ENCODE measurements around the gene SRGAP1.
"Not testable (repeated sequence)": the region's sequence is repeated elsewhere in the genome, so short reads cannot be mapped to it uniquely, and the experiment has no call there.

SRGAP1 gene

DNA sequence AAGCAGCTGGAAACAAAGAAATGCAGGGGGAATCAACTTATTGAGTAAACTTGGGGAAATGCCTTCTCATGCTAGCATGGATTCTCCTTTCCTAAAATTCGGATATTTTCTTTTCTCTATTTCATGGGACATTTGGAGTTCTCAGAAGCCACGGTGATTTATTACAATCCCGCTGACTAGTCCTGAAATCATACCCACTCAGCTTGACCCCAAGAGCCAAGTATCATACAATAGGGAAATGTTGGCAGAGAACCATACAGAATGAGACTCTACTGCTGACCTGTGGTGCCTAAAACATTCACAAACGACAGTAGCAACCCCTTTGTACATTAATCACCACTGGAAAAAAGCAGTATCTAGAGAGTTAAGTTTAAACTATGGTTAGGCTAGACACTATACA, 265.2 kb downstream of the SRGAP1 start:
- H3K4me1 Mint-ChIP-seq: no peaks in the 10 kb centered on the region
- ATAC-seq (no peak), DNase-seq (no peak)
- H3K27me3 Mint-ChIP-seq: peaks cover 3% of the 10 kb centered on the region
- H3K36me3 Mint-ChIP-seq (ENCODE audit: low read depth): no peaks in the 10 kb centered on the region
- no peak overlapping the region for H3K27ac Mint-ChIP-seq
- no peak overlapping the region for H3K4me3 Mint-ChIP-seq
- no peaks in the 10 kb centered on the region for H3K9me3 Mint-ChIP-seq

DNA sequence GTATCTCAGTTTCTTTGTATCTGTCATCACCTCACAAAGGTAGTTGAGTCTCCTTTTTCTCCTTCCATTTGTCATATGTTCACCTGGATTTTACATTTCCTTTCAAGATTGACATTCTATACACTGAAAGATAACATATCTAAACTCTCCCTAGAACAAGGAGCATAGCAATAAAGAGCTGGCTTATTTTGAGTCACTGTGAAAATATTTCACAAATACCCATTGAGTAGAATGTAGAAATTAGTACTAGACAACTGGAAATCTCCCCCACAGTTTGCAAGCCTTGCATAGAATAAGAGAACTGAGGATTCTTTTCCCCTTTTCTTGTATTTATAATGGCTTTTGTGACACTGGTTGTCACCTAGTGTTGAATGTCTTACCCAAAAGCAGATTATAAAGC, 266.4 kb downstream of the SRGAP1 start:
- H3K4me3 Mint-ChIP-seq: no peak overlapping the region
- H3K4me1 Mint-ChIP-seq: no peaks in the 10 kb centered on the region
- DNase-seq (no peak), ATAC-seq (no peak)
- H3K27me3 Mint-ChIP-seq: peaks cover 2% of the 10 kb centered on the region
- H3K9me3 Mint-ChIP-seq: no peaks in the 10 kb centered on the region
- no peaks in the 10 kb centered on the region for H3K36me3 Mint-ChIP-seq (ENCODE audit: low read depth)
- no peak overlapping the region for H3K27ac Mint-ChIP-seq

DNA sequence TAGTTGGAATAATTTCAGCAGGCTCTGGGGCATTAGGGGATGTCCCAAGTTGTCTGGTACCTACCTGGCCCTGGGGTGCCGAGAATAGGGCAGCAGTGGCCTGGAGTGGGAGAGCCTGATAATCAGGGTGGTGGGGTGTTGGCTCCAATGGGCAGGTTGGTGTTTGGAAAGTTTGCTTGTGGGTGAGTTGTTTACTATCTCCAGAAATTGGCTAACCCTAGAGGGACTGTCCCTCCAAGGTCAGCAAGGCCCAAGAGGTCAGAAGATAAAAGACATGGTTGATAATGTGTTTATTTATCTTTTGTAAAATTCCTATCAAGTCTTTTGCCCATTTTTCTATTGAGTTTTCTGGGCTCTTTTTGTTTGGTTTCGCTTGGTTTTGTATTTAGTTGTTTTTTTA, 272.5 kb downstream of the SRGAP1 start:
- Mint-ChIP-seq H3K27ac (no peak overlapping the region), H3K4me3 (no peak overlapping the region)
- no peak for DNase-seq

DNA sequence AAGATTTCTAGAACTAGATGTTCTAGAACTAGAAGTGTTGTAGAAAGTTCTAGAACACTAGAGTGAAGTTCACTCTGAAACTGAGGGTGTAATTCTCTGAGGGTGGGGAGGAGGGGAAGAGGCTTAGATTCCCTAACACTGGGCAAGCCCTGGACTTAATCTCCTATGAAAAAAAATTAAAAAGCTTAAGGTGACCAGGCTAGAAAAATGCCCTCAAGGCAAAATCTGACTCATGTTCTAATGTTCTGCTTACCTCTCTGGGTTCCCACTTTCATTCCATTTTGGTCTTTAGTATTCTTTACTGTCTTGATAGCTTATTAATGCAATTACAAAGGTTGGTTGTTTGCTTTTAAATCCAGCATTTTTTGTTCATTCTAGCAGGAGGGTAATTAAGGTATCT, 276.1 kb downstream of the SRGAP1 start:
- DNase-seq (no peak), ATAC-seq (no peak)
- Mint-ChIP-seq H3K36me3 (ENCODE audit: low read depth) (no peaks in the 10 kb centered on the region), H3K9me3 (no peaks in the 10 kb centered on the region), H3K4me1 (no peaks in the 10 kb centered on the region), H3K27me3 (peaks cover 11% of the 10 kb centered on the region), H3K4me3 (no peak overlapping the region), H3K27ac (no peak overlapping the region)

More for the DNA sequence above, 272.5 kb downstream of the SRGAP1 start:
- Mint-ChIP-seq H3K36me3 (ENCODE audit: low read depth) (no peaks in the 10 kb centered on the region), H3K4me1 (no peaks in the 10 kb centered on the region), H3K9me3 (no peaks in the 10 kb centered on the region), H3K27me3 (peaks cover 11% of the 10 kb centered on the region)
- ATAC-seq: no peak

DNA sequence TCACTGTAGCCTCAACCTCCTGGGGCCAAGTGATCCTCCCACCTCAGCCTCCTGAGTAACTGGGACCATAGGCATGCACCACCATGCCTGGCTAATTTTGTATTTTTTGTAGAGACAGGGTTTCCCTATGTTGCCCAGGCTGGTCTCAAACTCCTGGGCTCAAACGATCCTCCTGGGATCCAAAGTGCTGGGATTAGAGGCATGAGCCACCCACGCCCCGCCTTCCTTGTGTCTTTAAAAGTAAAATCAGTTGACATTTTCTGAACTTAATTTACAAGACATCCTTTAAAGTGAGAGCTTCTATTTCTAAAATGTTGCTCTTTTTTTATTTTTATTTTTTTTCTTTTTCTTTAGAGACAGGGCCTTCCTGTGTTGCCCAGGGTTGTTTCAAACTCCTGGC, 276.6 kb downstream of the SRGAP1 start:
- not testable (repeated sequence) for DNase-seq; H3K4me1 Mint-ChIP-seq; ATAC-seq; H3K9me3 Mint-ChIP-seq; H3K36me3 Mint-ChIP-seq (ENCODE audit: low read depth); H3K27ac Mint-ChIP-seq; H3K4me3 Mint-ChIP-seq
- H3K27me3 Mint-ChIP-seq: peaks cover 11% of the 10 kb centered on the region

DNA sequence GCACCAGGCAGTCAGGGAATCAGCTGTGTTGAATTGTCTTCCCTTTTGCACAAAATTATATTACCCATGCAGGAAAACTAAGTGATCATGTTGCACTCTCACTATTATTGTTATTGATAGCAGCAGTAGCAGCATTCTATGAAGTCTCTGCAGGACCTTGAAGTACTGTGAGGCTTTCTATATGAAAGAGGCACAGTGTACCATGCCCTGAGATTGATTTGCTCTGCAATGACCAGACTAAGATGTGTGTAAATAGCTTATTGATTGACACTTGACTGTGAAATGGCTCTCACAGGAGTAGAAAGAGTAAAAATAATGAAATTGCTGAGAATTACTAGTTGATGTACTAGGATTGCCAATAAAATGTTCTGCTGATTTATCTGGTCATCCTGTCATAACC, 277.7 kb downstream of the SRGAP1 start:
- no peaks in the 10 kb centered on the region for H3K9me3 Mint-ChIP-seq
- ATAC-seq: no peak
- H3K4me1 Mint-ChIP-seq: no peaks in the 10 kb centered on the region
- no peak overlapping the region for H3K27ac Mint-ChIP-seq
- H3K27me3 Mint-ChIP-seq: peaks cover 11% of the 10 kb centered on the region
- no peaks in the 10 kb centered on the region for H3K36me3 Mint-ChIP-seq (ENCODE audit: low read depth)
- DNase-seq: no peak
- H3K4me3 Mint-ChIP-seq: no peak overlapping the region

DNA sequence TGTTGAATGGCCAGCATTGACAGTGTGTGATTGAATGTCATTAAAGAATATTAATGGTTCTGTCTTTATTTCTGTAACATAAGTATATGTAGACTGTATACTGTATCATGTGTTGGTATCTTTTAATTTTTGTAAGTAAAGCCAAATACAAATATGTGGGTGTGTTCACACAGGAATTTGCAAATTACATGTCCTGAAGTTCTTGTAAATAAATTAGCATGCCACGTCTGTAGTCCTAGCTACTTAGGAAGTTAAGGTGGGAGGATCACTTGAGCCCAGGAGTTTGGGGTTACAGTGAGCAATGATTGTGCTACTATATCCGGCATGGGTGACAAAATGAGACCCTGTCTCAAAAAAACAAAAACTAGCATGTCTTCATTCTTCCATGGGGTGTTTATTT, 278.5 kb downstream of the SRGAP1 start:
- Mint-ChIP-seq H3K36me3 (ENCODE audit: low read depth) (no peaks in the 10 kb centered on the region), H3K4me1 (no peaks in the 10 kb centered on the region), H3K4me3 (no peak overlapping the region), H3K9me3 (no peaks in the 10 kb centered on the region), H3K27ac (no peak overlapping the region), H3K27me3 (peaks cover 8% of the 10 kb centered on the region)
- no peak for DNase-seq
- ATAC-seq: no peak

DNA sequence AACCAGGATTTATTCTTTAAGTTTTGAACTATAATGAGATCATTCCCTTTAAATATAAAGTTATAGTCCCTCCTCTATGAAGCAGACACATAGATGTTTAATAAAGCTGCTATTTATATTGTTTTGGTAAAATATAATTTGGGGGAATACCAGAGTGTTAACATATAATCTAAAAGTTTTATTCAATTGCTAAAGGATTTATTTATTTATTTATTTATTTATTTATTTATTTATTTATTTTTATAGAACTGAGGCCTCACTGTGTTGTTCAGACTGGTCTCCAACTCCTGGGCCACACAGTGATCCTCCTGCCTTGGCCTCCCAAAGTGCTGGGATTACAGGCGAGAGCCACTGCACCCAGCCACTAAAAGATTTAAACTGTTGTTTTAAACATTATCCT, 278.9 kb downstream of the SRGAP1 start:
- peaks cover 7% of the 10 kb centered on the region for H3K27me3 Mint-ChIP-seq
- H3K36me3 Mint-ChIP-seq (ENCODE audit: low read depth): no peaks in the 10 kb centered on the region
- DNase-seq (no peak), ATAC-seq (no peak)
- H3K27ac Mint-ChIP-seq: no peak overlapping the region
- H3K9me3 Mint-ChIP-seq: no peaks in the 10 kb centered on the region
- H3K4me3 Mint-ChIP-seq: no peak overlapping the region
- H3K4me1 Mint-ChIP-seq: no peaks in the 10 kb centered on the region

DNA sequence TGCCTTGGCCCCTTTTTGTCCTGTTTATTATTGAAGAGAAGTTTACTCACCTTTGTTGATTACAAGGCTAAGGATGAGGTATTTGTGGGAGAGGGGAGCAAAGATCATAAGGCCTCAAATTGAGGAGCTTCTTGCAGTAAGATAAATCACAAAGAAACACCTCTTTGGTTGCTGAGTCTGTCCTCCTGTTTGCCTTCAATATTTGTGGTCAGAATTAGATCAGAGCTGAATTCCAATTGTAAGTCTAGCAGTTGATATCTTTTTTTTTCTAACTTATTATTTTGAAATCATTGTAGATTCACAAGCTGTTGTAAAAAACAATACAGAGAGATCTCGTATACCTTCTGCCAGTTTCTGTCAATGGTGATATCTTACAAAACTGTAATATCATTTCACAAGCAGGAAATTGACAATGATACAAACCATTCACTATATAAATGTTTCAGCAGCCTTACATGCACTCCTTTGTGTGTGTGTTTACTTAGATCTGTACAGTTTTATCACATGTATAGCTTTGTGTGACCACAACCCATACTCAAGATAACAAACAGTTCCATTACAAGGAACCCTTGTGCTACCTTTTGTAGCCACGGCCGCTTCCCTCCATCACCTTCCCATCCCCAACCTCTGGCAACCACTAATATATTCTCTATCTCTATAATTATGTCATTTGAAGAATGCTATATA, 280.2 kb downstream of the SRGAP1 start:
- Mint-ChIP-seq H3K9me3 (no peaks in the 10 kb centered on the region), H3K27ac (no peak overlapping the region), H3K4me1 (no peaks in the 10 kb centered on the region), H3K27me3 (peaks cover 7% of the 10 kb centered on the region), H3K4me3 (no peak overlapping the region), H3K36me3 (ENCODE audit: low read depth) (no peaks in the 10 kb centered on the region)
- DNase-seq (no peak), ATAC-seq (no peak)

DNA sequence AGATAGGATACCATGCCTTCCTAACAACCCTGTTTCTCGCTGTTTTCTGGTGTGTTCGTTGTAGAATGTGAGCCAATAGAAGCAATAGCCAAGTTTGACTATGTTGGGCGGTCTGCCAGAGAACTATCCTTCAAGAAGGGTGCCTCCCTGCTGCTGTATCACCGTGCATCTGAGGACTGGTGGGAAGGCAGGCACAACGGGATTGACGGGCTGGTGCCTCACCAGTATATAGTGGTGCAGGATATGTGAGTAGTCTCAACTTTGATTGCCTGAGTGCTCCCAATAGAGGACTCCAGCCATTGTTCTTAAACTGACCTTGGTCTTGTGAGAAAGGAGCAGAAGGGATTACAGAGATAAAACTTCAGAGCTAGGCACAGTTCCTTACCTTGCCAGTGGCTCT, 281.4 kb downstream of the SRGAP1 start:
- ATAC-seq (no peak), DNase-seq (no peak)
- Mint-ChIP-seq H3K27ac (no peak overlapping the region), H3K4me3 (no peak overlapping the region), H3K4me1 (no peaks in the 10 kb centered on the region), H3K27me3 (peaks cover 4% of the 10 kb centered on the region), H3K36me3 (ENCODE audit: low read depth) (no peaks in the 10 kb centered on the region), H3K9me3 (no peaks in the 10 kb centered on the region)

DNA sequence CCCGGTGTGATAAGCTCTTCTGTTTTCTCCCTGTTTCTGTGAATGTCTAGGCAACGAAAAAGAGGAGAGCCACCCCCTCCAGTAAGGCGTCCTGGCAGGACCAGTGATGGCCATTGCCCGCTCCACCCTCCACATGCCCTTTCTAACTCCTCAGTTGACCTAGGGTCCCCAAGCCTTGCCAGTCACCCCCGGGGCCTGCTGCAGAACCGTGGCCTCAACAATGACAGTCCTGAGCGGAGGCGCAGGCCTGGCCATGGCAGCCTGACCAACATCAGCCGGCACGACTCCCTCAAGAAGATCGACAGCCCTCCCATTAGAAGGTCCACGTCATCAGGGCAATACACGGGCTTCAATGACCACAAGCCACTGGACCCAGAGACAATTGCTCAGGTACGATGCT, 283.3 kb downstream of the SRGAP1 start:
- Mint-ChIP-seq H3K27me3 (no peaks in the 10 kb centered on the region), H3K9me3 (no peaks in the 10 kb centered on the region), H3K36me3 (ENCODE audit: low read depth) (no peaks in the 10 kb centered on the region), H3K4me1 (no peaks in the 10 kb centered on the region), H3K27ac (no peak overlapping the region), H3K4me3 (no peak overlapping the region)
- ATAC-seq (no peak), DNase-seq (no peak)

DNA sequence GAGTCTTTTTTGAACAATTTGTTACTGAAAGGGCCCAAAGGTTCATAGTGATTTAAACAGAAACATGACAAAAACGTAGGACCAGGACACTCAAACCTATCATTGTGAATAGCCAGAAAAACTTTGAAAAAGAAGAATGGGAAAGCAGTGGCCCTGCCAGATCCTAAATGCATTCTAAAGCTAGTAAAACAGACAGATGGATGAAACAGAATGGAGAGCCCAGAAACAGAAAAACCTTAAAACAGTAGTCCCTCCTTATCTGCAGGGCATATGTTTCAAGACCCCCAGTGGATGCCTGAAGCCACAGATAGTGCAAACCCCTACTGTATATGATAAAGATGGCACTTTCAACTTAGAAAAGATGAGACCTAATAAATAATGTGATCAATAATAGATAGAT, 283.9 kb downstream of the SRGAP1 start:
- ATAC-seq (no peak), DNase-seq (no peak)
- no peaks in the 10 kb centered on the region for H3K4me1 Mint-ChIP-seq
- no peak overlapping the region for H3K27ac Mint-ChIP-seq
- H3K4me3 Mint-ChIP-seq: no peak overlapping the region
- no peaks in the 10 kb centered on the region for H3K36me3 Mint-ChIP-seq (ENCODE audit: low read depth)
- H3K27me3 Mint-ChIP-seq: no peaks in the 10 kb centered on the region
- no peaks in the 10 kb centered on the region for H3K9me3 Mint-ChIP-seq

DNA sequence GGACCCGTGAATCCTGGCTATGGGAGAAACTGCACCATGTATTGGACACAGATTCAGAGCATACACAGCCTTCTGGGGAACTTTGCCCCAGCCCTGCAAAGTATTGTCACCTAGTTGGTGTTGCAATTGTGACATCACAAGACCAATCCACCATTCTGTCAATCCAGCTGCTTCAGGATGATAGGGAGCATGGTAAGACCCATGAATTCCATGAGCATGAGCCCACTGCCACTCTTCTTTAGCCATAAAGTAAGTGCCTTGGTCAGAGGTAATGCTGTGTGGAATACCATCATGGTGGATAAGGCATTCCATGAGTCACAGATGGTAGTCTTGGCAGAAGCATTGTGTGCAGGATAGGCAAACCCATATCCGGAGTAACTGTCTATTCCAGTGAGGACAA, 286.0 kb downstream of the SRGAP1 start:
- not testable (repeated sequence) for DNase-seq; H3K27me3 Mint-ChIP-seq; H3K9me3 Mint-ChIP-seq; H3K36me3 Mint-ChIP-seq (ENCODE audit: low read depth); ATAC-seq; H3K4me3 Mint-ChIP-seq; H3K4me1 Mint-ChIP-seq; H3K27ac Mint-ChIP-seq

DNA sequence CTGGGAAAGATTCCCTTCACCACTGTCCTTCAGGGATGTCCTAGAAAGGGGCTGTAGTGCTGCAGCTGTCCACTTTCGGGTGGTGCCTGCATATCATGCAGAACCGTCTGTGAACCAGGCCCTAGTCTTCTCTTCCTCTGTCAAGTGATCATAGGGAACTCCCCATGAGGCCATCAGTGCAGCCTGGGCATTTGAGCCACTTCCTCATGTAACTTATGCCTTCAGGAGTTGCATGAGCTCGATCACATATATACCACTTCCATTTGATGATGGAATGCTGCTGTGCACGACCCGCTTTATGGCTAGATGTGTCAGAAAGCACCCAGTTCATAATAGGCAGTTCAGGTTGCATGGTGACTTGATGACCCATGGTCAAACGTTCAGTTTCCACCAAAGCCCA, 287.0 kb downstream of the SRGAP1 start:
- H3K27ac Mint-ChIP-seq, H3K27me3 Mint-ChIP-seq, ATAC-seq: not testable (repeated sequence)

DNA sequence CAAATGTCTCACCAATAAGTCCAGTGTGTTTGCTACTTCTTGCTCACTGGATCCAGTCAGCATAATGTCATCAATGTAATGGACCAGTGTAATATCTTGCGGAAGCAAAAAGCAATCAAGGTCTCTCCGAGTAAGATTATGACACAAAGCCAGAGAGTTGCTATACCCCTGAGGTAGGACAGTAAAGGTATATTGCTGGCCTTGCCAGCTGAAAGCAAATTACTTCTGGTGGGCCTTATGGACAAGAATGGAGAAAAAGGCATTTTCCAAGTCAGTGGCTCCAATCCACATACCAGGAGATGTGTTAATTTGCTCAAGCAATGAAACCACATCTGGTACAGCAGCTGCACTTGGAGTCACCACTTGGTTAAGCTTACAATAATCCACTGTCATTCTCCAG, 288.2 kb downstream of the SRGAP1 start:
- not testable (repeated sequence) for H3K27me3 Mint-ChIP-seq; DNase-seq; H3K9me3 Mint-ChIP-seq; ATAC-seq; H3K36me3 Mint-ChIP-seq (ENCODE audit: low read depth); H3K27ac Mint-ChIP-seq; H3K4me3 Mint-ChIP-seq; H3K4me1 Mint-ChIP-seq

More for the DNA sequence above, 287.0 kb downstream of the SRGAP1 start:
- H3K36me3 Mint-ChIP-seq (ENCODE audit: low read depth); H3K4me3 Mint-ChIP-seq; H3K9me3 Mint-ChIP-seq; H3K4me1 Mint-ChIP-seq; DNase-seq: not testable (repeated sequence)

DNA sequence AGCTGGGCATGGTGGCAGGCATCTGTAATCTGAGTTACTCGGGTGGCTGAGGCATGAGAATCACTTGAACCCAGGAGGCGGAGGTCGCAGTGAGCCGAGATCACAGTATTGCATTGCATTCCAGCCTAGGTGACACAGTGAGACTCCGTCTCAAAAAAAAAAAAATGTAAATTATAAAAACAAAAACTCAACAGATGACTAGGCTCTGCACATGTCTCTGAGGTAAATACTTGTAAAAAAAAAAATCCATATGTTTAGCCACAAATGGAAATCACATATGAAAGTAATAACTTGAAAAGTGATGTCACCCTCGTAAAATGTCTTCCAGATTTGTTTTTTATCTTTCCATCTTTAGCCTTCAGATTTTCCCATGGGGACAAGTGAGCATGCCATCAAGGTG, 292.6 kb downstream of the SRGAP1 start:
- Mint-ChIP-seq H3K27ac (no peak overlapping the region), H3K4me1 (no peaks in the 10 kb centered on the region), H3K9me3 (peaks cover 11% of the 10 kb centered on the region), H3K27me3 (no peaks in the 10 kb centered on the region), H3K36me3 (ENCODE audit: low read depth) (no peaks in the 10 kb centered on the region), H3K4me3 (no peak overlapping the region)
- ATAC-seq (no peak), DNase-seq (no peak)

All from activated naive CD8-positive, alpha-beta T cell treated with anti-CD3 and anti-CD28 coated beads, Interleukin-2, amount 50 U/mL, for 24 hours (primary cell).